HEK293T (cell line): ENCODE results near the gene HTRA2.

ENCODE experiments used
- ARNT ChIP-seq: fragments of 450-650 bp; IDR thresholded peaks from 2 replicates; pipeline ENCODE4 v1.6.1; 2017; ENCODE audit warnings: mild to moderate bottlenecking
- BHLHE40 ChIP-seq: fragments of 450-650 bp; IDR thresholded peaks from 2 replicates; pipeline ENCODE4 v1.6.1; 2016; ENCODE audit warnings: mild to moderate bottlenecking, moderate library complexity, borderline replicate concordance
- CTBP1 ChIP-seq: fragments of 450-650 bp; IDR thresholded peaks from 2 replicates; pipeline ENCODE4 v1.6.1; 2016; ENCODE audit warnings: borderline replicate concordance
- ELF4 ChIP-seq: fragments of 450-650 bp; IDR thresholded peaks from 2 replicates; pipeline ENCODE4 v1.6.1; 2017; ENCODE audit warnings: antibody characterized with exemption
- FOXM1 ChIP-seq: fragments of 450-650 bp; IDR thresholded peaks from 2 replicates; pipeline ENCODE4 v1.6.1; 2017; ENCODE audit warnings: mild to moderate bottlenecking, borderline replicate concordance
- HDGF ChIP-seq: fragments of 450-650 bp; IDR thresholded peaks from 2 replicates; pipeline ENCODE4 v1.6.1; 2017; ENCODE audit warnings: antibody characterized with exemption, borderline replicate concordance
- L3MBTL2 ChIP-seq: fragments of 450-650 bp; conservative IDR thresholded peaks from 2 replicates; pipeline ENCODE4 v1.6.1; 2016; ENCODE audit warnings: mild to moderate bottlenecking
- SP1 ChIP-seq: fragments of 450-650 bp; IDR thresholded peaks from 2 replicates; pipeline ENCODE4 v1.6.1; 2017
- SUZ12 ChIP-seq: fragments of 450-650 bp; IDR thresholded peaks from 2 replicates; pipeline ENCODE4 v1.6.1; 2016; ENCODE audit warnings: mild to moderate bottlenecking
- TARDBP ChIP-seq: fragments of 450-650 bp; IDR thresholded peaks from 2 replicates; pipeline ENCODE4 v1.6.1; 2016

- TF ChIP-seq L3MBTL2 (no peak), HDGF (no peak), ELF4 (no peak), SUZ12 (no peak), ARNT (no peak), FOXM1 (no peak), SP1 (no peak), CTBP1 (no peak), BHLHE40 (no peak), TARDBP (no peak)
These were observed 7.4 kb downstream of the HTRA2 start for GRCh38 chr2:74537140-74537539.
